ENCODE results near the gene ASIC2. TPM values are rescaled to one million over a fixed set of nuclear protein-coding genes. Genes with fewer than 3 reads are reported as not detected.

The ASIC2 gene
- total and polyA plus RNA-seq, 9 of the 15 experiments (the other 6 are each of a cell fraction or from before 2014, with no cell fraction given), result not detected

- TF ChIP-seq REST (IDR thresholded peaks at IDR 0.05; ENCODE audit: borderline replicate concordance) (no peak), REST (CRISPR knock-in tag; IDR thresholded peaks at IDR 0.05; ENCODE audit: low read depth) (no peak), SMARCB1 (IDR thresholded peaks at IDR 0.05; ENCODE audit: insufficient read length, low read depth) (no peak), PCBP2 (IDR thresholded peaks at IDR 0.05; ENCODE audit: low read depth, low read length, poor library complexity, severe bottlenecking) (no peak), RB1 (IDR thresholded peaks at IDR 0.05; ENCODE audit: low read depth) (no peak), SMAD2 (IDR thresholded peaks at IDR 0.05; ENCODE audit: low read depth, low read length) (no peak), DLX4 (CRISPR knock-in tag; IDR thresholded peaks at IDR 0.05) (no peak)
Observed at GRCh38 chr17:33023790-33024189, 269.3 kb downstream of the ASIC2 start (continued).
